Measurements from ENCODE around the gene ELAVL2.

Gene ELAVL2

DNA sequence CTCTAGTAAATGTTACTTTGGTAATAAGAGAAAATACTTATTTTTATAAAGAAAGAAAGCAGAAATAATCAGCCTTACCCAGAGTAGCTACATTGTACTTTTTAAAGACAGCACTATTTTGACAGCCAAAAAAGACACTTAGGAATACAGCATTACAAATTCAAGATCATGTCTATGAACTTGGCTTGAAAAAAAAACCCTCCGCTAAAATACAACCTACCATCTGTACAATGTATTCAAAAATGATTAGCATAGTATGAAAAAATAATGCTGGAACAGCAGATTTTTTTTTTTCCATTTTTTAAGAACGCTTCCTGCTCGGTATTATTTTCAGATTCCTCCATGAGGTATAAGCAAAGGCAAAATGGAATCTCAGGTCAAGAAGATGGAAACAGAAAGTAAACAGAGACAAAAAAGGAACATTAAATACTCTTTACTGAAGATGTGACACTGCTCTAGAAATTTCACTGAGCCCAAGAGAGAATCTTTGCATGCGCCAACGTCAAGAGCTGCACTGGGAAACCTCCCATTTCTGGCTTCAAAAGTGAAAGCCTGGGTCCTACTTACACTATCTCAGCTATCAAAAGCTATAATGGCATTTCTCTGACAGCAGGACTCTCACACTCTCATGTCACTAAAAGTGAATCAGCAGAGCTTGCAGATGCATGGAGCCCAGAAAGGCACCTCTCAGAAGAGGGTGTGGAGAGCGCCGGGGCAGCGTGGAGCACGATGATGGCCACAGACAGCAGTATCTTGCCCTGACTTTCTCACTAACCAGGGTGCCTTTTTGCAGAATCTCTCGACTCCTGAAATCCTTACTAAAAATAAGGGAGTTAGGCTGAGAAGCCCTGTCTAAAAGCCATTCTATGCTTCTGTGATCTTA, 167.4 kb downstream of the ELAVL2 start:
- no peak for DNase-seq

DNA sequence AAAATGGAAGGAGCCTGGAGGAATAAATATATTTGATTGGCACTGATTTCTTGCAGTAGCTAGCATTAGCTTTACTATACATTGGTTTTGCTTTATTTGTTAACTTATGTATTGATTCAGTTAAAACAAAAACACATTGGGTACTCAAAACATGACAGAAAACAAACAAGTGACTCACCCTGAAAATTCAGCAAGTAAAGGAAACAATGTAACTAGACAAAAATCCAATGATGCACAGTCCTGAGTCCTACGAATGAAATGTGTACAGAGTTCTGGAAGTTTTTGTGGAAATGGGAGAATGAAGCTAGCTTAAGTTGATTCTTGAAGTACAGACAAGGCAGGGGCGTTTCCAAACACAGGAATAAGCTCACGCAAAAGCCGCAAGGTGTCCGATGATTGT, 175.0 kb downstream of the ELAVL2 start:
- no peak for DNase-seq

DNA sequence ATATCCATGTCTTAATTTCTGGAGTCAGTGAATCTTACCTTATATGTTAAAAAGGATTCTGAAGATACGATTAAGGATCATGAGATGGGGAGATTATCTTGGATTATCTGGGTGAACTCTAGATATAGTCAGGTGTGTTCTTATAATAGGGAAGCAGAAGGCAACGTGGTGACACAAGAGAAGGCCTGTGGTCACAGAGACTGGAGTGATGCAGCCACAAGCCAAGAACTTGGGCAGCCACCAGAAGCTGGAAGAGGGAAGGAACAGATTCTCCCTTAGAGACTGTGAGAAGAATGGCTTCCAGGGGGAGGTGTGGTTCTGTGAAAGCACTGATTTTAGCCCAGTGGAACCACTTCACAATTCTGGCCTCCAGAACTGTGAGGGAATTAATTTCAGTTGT, 177.4 kb downstream of the ELAVL2 start:
- DNase-seq = no peak

DNA sequence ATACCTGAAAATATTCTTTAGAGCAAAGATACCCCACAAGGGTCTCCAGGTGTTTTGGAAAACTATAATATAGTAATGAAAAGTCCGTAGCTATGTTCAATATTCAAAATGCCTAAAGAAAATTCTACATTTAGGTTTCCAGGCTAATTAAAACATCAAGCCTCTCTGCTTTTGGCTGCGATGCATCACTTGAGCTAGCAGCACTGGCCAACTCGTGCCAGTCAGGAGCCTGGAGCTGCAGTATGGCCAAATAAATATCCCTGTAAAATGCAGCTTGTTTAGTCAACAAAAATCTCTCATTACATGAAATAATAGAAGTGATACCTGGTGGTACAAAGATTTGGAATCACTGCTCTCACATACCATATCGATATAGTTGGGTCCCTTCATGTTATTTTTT, 181.1 kb downstream of the ELAVL2 start:
- DNase-seq = no peak

DNA sequence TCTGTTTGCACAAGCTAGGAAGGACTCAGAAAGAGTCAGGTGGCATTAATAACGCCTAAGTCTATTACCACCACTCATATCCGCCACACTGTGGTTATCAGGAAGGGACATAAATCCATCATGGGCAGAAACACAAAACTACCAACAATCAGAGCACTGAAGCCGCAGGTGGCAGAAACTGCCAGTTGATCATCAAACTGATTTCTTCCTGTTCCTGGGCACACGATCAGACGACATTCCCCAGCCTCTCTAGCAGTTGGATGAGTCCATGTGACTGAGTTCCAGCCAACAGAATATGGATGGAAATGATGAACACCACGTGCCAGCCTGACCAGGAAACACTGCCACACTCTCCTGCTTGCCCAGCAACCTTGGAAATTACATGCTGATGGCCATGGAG, 181.7 kb downstream of the ELAVL2 start:
- no peak for DNase-seq

DNA sequence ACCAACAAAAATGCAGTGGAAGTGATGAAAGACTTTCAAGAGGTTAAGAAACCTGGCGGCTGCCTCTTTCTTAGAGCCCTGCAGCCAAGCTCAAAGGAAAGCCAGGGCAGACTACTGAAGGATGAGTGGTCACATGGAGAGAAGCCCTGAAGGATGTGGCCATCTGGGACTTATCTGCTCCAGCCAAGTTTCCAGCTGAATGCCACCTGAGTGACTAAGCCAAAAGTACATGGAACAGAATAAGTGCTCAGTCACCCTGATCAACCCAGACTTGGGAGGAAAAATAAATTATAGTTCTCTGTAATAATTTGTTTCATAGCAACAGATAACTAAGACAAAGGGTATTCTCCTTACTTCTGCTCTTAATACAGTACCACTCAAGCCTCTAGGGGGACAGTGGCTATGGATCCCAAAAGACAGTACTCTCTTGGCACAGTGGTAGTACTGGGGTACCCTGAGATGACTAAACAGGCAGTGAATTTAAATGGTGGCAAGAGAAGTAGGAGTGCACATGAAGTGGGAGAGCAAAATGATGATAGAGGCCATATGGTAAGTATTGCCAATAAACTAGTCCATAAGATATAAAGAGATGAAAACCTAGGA, 182.3 kb downstream of the ELAVL2 start:
- no peak for DNase-seq

All from NCI-H1694 (cell line).